ENCODE measurements around the gene ALX1. TPM values are rescaled to one million over a fixed set of nuclear protein-coding genes. Genes with fewer than 3 reads are reported as not detected.

The ALX1 gene
- total and polyA plus RNA-seq, 2 experiments from 2014 or later = 3.4 to 3.8 TPM

DNA sequence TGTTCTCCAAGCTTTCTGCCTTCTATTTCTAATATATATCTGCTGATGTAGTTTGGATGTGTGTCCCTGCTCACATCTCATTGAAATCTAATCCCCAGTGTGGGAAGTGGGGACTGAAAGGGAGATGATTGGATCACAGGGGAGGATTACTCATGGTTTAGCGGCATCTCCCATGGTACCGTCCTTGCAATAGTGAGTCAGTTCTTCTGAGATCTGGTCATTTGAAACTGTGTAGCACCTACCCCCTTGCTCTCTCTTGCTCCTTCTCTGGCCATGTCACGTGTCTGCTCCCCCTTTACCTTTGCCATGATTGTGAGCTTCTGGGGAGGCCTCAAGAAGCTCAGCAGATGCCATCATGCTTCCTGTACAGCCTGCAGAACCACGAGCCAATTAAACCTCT is 26.2 kb upstream of the ALX1 start:
- H3K9me2 ChIP-seq (replicated peaks; ENCODE audit: insufficient read depth) = no peaks in the 10 kb centered on the region
- H3K27ac ChIP-seq = no peak overlapping the region
- no peaks in the 10 kb centered on the region for H3K79me2 ChIP-seq
- H3K4me1 ChIP-seq (ENCODE audit: insufficient read depth) = no peaks in the 10 kb centered on the region
- H3K27me3 ChIP-seq = no peaks in the 10 kb centered on the region
- H3K4me2 ChIP-seq = no peak overlapping the region
- no peak for DNase-seq (ENCODE audit: low spot score)
- TF ChIP-seq EZH2phosphoT487 (IDR thresholded peaks at IDR 0.05; ENCODE audit: low read depth, severe bottlenecking, unreplicated experiment) (no peak), EZH2 (IDR thresholded peaks at IDR 0.05; ENCODE audit: borderline replicate concordance) (no peak)
- TF ChIP-seq, protein P1, sequence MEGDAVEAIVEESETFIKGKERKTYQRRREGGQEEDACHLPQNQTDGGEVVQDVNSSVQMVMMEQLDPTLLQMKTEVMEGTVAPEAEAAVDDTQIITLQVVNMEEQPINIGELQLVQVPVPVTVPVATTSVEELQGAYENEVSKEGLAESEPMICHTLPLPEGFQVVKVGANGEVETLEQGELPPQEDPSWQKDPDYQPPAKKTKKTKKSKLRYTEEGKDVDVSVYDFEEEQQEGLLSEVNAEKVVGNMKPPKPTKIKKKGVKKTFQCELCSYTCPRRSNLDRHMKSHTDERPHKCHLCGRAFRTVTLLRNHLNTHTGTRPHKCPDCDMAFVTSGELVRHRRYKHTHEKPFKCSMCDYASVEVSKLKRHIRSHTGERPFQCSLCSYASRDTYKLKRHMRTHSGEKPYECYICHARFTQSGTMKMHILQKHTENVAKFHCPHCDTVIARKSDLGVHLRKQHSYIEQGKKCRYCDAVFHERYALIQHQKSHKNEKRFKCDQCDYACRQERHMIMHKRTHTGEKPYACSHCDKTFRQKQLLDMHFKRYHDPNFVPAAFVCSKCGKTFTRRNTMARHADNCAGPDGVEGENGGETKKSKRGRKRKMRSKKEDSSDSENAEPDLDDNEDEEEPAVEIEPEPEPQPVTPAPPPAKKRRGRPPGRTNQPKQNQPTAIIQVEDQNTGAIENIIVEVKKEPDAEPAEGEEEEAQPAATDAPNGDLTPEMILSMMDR (IDR thresholded peaks at IDR 0.05; ENCODE audit: poor library complexity) = no peak
- H3K4me3 ChIP-seq = no peak overlapping the region
- no peaks in the 10 kb centered on the region for H4K20me1 ChIP-seq (ENCODE audit: insufficient read depth, poor library complexity, severe bottlenecking)
- H2AFZ ChIP-seq = no peak overlapping the region
- WGBS (ENCODE audit: low lambda C conversion rate, missing lambda C conversion rate) = 78% methylated on average over 4 of the region's 4 CpGs
- H3K9me3 ChIP-seq (ENCODE audit: low read depth) = no peaks in the 10 kb centered on the region
- no peaks in the 10 kb centered on the region for H3K36me3 ChIP-seq (replicated peaks; ENCODE audit: insufficient read depth, low read depth)

DNA sequence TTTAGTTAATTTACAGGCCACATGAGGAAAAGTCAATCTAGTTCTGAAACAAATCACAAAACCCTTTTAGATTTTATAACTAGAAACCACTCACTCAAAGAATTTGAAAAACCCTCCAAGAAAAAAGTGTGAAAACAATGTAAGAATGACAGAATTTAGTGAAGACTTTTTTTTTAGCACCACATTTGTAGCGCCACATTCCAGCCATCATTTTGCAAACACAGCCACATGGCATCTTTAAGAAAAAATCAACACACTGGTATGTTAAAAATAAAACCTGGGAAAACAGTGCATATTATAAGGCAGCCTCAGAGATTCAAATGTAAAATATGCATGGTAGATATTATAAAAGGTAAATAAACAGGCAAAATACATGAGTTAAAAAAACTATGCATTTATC is 22.3 kb upstream of the ALX1 start:
- WGBS (ENCODE audit: low lambda C conversion rate, missing lambda C conversion rate) = 100% methylated on average over 1 of the region's 1 CpG
- no peak overlapping the region for H3K4me3 ChIP-seq
- H3K4me2 ChIP-seq = no peak overlapping the region
- no peaks in the 10 kb centered on the region for H3K4me1 ChIP-seq (ENCODE audit: insufficient read depth)
- DNase-seq (ENCODE audit: low spot score) = no peak
- H3K79me2 ChIP-seq = no peaks in the 10 kb centered on the region
- H3K27ac ChIP-seq = no peak overlapping the region
- H3K27me3 ChIP-seq = no peaks in the 10 kb centered on the region
- H3K36me3 ChIP-seq (replicated peaks; ENCODE audit: insufficient read depth, low read depth) = no peaks in the 10 kb centered on the region
- no peak overlapping the region for H2AFZ ChIP-seq
- H3K9me2 ChIP-seq (replicated peaks; ENCODE audit: insufficient read depth) = no peaks in the 10 kb centered on the region
- no peaks in the 10 kb centered on the region for H3K9me3 ChIP-seq (ENCODE audit: low read depth)
- H4K20me1 ChIP-seq (ENCODE audit: insufficient read depth, poor library complexity, severe bottlenecking) = no peaks in the 10 kb centered on the region
- TF ChIP-seq, protein P1 (IDR thresholded peaks at IDR 0.05; ENCODE audit: poor library complexity) = no peak
- TF ChIP-seq EZH2 (IDR thresholded peaks at IDR 0.05; ENCODE audit: borderline replicate concordance) (no peak), EZH2phosphoT487 (IDR thresholded peaks at IDR 0.05; ENCODE audit: low read depth, severe bottlenecking, unreplicated experiment) (no peak)

DNA sequence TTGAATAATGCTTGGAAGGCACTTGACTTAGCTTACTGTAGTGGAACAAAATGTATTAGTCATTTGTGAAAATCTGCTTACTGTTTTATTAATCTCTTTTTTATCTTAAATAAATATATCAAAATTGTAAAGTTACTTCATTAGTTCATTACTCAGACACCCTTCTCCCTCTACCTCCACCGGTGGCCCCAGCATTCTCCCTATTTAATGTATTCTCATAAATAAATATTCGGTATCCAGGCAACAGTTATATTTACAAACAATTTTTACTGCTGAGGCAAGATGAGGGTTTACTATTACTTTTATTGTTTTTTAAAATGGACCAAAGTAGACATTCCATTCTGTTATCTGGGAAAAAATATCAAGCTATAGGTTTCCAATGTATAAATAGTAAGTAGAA is 19.6 kb upstream of the ALX1 start:
- Histone ChIP-seq H3K9me2 (replicated peaks; ENCODE audit: insufficient read depth) (no peaks in the 10 kb centered on the region), H3K27ac (no peak overlapping the region), H3K4me3 (no peak overlapping the region), H3K27me3 (no peaks in the 10 kb centered on the region), H3K4me1 (ENCODE audit: insufficient read depth) (no peaks in the 10 kb centered on the region), H3K4me2 (no peak overlapping the region), H3K79me2 (no peaks in the 10 kb centered on the region), H2AFZ (no peak overlapping the region), H3K9me3 (ENCODE audit: low read depth) (no peaks in the 10 kb centered on the region), H3K36me3 (replicated peaks; ENCODE audit: insufficient read depth, low read depth) (no peaks in the 10 kb centered on the region), H4K20me1 (ENCODE audit: insufficient read depth, poor library complexity, severe bottlenecking) (no peaks in the 10 kb centered on the region)
- 82% methylated on average over 2 of the region's 2 CpGs for WGBS (ENCODE audit: low lambda C conversion rate, missing lambda C conversion rate)
- TF ChIP-seq, protein P1 (IDR thresholded peaks at IDR 0.05; ENCODE audit: poor library complexity) = no peak
- no peak for TF ChIP-seq EZH2phosphoT487 (IDR thresholded peaks at IDR 0.05; ENCODE audit: low read depth, severe bottlenecking, unreplicated experiment)
- TF ChIP-seq EZH2 (IDR thresholded peaks at IDR 0.05; ENCODE audit: borderline replicate concordance) = no peak
- no peak for DNase-seq (ENCODE audit: low spot score)

DNA sequence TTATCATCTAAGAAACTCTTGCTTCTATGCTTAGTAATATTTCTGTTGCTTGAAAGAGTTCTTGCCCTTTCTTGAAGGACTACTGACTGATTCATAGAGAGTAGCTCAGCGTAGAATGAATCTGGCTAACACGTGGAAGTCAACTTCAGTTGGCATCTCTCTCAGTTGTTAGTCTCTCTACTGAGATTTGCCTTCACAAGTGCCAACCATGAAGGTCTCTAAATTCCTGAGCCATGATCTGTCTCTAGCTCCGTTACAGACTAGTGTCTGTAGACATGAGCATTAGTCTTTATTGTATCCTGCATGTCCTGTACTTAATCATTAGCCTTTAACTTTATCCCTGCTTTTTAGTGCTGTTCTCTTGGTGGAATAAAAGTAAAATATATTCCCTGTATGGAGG is 19.1 kb upstream of the ALX1 start:
- no peak overlapping the region for H3K27ac ChIP-seq
- DNase-seq (ENCODE audit: low spot score) = no peak
- no peaks in the 10 kb centered on the region for H4K20me1 ChIP-seq (ENCODE audit: insufficient read depth, poor library complexity, severe bottlenecking)
- H3K4me2 ChIP-seq = no peak overlapping the region
- H3K9me2 ChIP-seq (replicated peaks; ENCODE audit: insufficient read depth) = no peaks in the 10 kb centered on the region
- no peaks in the 10 kb centered on the region for H3K4me1 ChIP-seq (ENCODE audit: insufficient read depth)
- no peaks in the 10 kb centered on the region for H3K36me3 ChIP-seq (replicated peaks; ENCODE audit: insufficient read depth, low read depth)
- 65% methylated on average over 3 of the region's 3 CpGs for WGBS (ENCODE audit: low lambda C conversion rate, missing lambda C conversion rate)
- H2AFZ ChIP-seq = no peak overlapping the region
- TF ChIP-seq, protein P1 (IDR thresholded peaks at IDR 0.05; ENCODE audit: poor library complexity) = no peak
- TF ChIP-seq EZH2 (IDR thresholded peaks at IDR 0.05; ENCODE audit: borderline replicate concordance) (no peak), EZH2phosphoT487 (IDR thresholded peaks at IDR 0.05; ENCODE audit: low read depth, severe bottlenecking, unreplicated experiment) (no peak)
- no peak overlapping the region for H3K4me3 ChIP-seq
- H3K27me3 ChIP-seq = no peaks in the 10 kb centered on the region
- H3K79me2 ChIP-seq = no peaks in the 10 kb centered on the region
- no peaks in the 10 kb centered on the region for H3K9me3 ChIP-seq (ENCODE audit: low read depth)
